Brain microvascular endothelial cell (primary cell): ENCODE results near the gene FYN.

Source experiments
- DNase-seq: peaks from one replicate; pipeline ENCODE4 v3.0.0-alpha.2; 2020
- H3K27ac ChIP-seq: fragments of 250-450 bp; sonication (Bioruptor Pico); 2 replicates; pipeline ENCODE4 v1.5.1; 2020; ENCODE audit warnings: mild to moderate bottlenecking, moderate library complexity
- H3K27me3 ChIP-seq: fragments of 250-450 bp; sonication (Bioruptor Pico); replicated peaks from 2 replicates; pipeline ENCODE4 v1.5.1; 2020; ENCODE audit warnings: mild to moderate bottlenecking
- H3K36me3 ChIP-seq: fragments of 250-450 bp; sonication (Bioruptor Pico); replicated peaks from 2 replicates; pipeline ENCODE4 v1.5.1; 2020; ENCODE audit warnings: mild to moderate bottlenecking
- H3K4me3 ChIP-seq: 2 replicates; pipeline ENCODE4 v1.5.1; 2011; ENCODE audit warnings: low read depth, mild to moderate bottlenecking, control low read depth, low read length, moderate library complexity
- CTCF ChIP-seq: IDR thresholded peaks from 2 replicates; pipeline ENCODE4 v1.5.1; 2011; ENCODE audit warnings: low read depth, mild to moderate bottlenecking, moderate library complexity, low read length, control low read depth, inconsistent platforms; ENCODE audit errors: missing control alignments
- in situ Hi-C: cut with HindIII; loops from 2 replicates; pipeline ENCODE4 v1.10.0; 2017; ENCODE audit warnings: low sequenced_read_pairs, low pct_ligation_motif_present

FYN gene

DNA sequence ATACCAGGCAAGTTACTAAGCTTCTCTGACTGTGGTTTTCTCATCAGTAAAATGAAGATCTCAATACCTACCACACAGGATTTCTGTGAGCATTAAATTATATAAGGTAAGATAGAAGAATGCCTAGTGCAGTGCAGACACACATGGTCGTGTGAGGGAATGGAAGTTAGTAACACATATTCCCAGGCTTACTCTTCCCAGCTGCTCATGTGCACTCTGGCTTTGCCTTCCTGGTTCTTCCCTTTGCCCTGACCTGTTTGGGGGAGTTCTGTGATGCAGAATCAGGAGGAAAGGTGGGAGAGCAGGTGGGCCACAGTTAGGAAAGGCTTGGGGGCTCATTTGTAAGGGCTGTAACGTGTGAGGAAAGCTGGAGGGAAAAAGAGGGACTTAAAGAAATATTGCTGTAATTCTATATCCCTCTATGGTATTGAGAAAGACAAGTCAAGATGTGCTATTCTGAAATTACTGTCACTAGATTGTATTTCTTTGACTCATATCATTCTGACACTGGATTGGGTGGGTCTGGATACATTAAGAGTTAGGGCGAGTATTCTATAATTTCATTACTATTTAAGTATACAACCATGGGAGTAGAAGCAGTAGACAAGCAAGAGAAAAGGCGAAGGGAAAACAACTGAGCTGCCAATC lies 47.7 kb downstream of the FYN start:
- no peak overlapping the region for H3K27ac ChIP-seq
- no peaks in the 10 kb centered on the region for H3K36me3 ChIP-seq
- in situ Hi-C loops: no loop called here
- DNase-seq: no peak
- H3K4me3 ChIP-seq: no peak overlapping the region
- no peaks in the 10 kb centered on the region for H3K27me3 ChIP-seq
- TF ChIP-seq CTCF: no peak

- no peak for TF ChIP-seq CTCF
- Histone ChIP-seq H3K27me3 (no peaks in the 10 kb centered on the region), H3K36me3 (no peaks in the 10 kb centered on the region), H3K27ac (peak overlapping the region; percentile 77), H3K4me3 (no peak overlapping the region)
- in situ Hi-C loops: no loop called here
- no peak for DNase-seq
Measured at GRCh38 chr6:111824608-111825337, 48.5 kb downstream of the FYN start.

GRCh38 chr6:111823831-111824607 lies 49.2 kb downstream of the FYN start:
- peak overlapping the region; percentile 22 for H3K4me3 ChIP-seq
- no peak for TF ChIP-seq CTCF
- peak overlapping the region; percentile 77 for H3K27ac ChIP-seq
- in situ Hi-C loops: no loop called here
- H3K36me3 ChIP-seq: no peaks in the 10 kb centered on the region
- peak; percentile 78 for DNase-seq
- no peaks in the 10 kb centered on the region for H3K27me3 ChIP-seq

DNA sequence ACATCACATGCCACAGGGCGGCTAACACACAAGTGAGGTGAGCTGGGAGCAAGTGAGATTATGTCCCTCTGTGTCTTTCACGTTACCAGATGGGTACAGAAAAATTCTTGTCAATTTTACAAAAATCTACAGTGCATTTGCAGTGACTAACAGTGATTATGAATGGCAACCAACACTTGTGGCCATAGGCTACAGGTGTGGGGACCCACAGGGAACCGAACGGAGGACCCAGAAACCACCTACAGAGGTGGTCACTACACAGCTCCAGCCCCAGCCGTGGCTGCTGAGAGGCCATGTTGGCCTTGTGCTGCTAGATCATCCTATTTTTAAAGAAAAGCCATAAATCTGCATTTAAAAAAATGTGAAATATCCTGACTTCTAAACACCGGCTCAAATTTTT lies 50.2 kb downstream of the FYN start:
- H3K27ac ChIP-seq: peak overlapping the region; percentile 77
- DNase-seq: no peak
- H3K27me3 ChIP-seq: no peaks in the 10 kb centered on the region
- in situ Hi-C loops: no loop called here
- H3K36me3 ChIP-seq: no peaks in the 10 kb centered on the region
- no peak overlapping the region for H3K4me3 ChIP-seq
- no peak for TF ChIP-seq CTCF

DNA sequence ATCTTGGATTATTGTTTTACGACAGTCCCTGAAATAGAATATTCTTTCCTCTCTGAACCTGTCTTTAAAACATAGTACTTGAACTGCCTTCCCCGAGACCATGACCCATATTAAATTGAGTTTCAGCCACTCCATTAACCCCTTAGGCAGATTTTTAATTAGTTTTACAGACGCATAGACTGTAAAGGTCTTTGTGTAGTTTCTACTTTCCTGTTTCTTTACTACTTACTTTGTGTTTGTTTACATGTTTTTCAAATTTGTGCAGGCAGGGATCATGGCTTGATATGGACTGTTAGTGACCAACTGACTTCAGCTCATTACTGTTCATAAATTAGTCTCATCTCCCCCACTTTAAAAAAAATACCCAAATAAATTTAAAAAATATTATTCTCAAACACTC lies 53.8 kb downstream of the FYN start:
- Histone ChIP-seq H3K27ac (no peak overlapping the region), H3K36me3 (no peaks in the 10 kb centered on the region)

More for the DNA sequence above, 53.8 kb downstream of the FYN start:
- DNase-seq: no peak
- H3K27me3 ChIP-seq: no peaks in the 10 kb centered on the region
- in situ Hi-C loops: no loop called here
- no peak for TF ChIP-seq CTCF
- H3K4me3 ChIP-seq: no peak overlapping the region
